HCT116 (cell line): Measurements from ENCODE around the gene KRTCAP2. TPM values are rescaled to one million over a fixed set of nuclear protein-coding genes. Genes with fewer than 3 reads are reported as not detected.

Experiments used
- ATAC-seq: fragments of 200-7000 bp; cut with Tn5 transposase; 2 replicates; pipeline ENCODE4 v1.9.1; 2020; ENCODE audit warnings: mild to moderate bottlenecking, moderate library complexity
- BruUV-seq: library from RNA; stranded (reverse); fragments of 400-500 nt; replicated peaks from 2 replicates; lab custom pipeline; 2021; lab: Mats Ljungman, UMichigan
- CTCF ChIA-PET: fragments of 300-600 bp; sonication (Branson Sonifier 250); formaldehyde crosslinking; loops from one replicate; lab custom pipeline; 2021; ENCODE audit warnings: antibody characterized with exemption; lab: Charles Lee
- POLR2A ChIA-PET: fragments of 300-600, 350-600 bp; sonication (Branson Sonifier 250); formaldehyde crosslinking; loops from one replicate; lab custom pipeline; 2021; ENCODE audit warnings: antibody characterized with exemption; lab: Charles Lee
- RAD21 ChIA-PET, 2 experiments: fragments of 300-600 bp; sonication (Branson Sonifier 250); formaldehyde crosslinking; loops; one replicate each; lab custom pipeline; 2023; ENCODE audit warnings: low total read pairs in 2 of 2; ENCODE audit not compliant: uncharacterized antibody in 2 of 2, unreplicated experiment in 2 of 2, low non-redundant PET in 1 of 2; lab: Charles Lee
- DNase-seq: peaks from one replicate; pipeline ENCODE4 v3.0.0-alpha.2; 2010; ENCODE audit warnings: low read depth, low spot score
- H2AFZ ChIP-seq: fragments of 200-600 bp; shearing (Covaris generic), sonication (generic); 2 replicates; pipeline ENCODE4 v1.6.1; 2017; ENCODE audit warnings: low read depth, mixed run types, mixed read lengths, antibody characterized with exemption, low read length; ENCODE audit not compliant: poor library complexity, severe bottlenecking
- H3K27ac ChIP-seq: 2 replicates; pipeline ENCODE4 v1.5.1; 2012; ENCODE audit warnings: low read depth, low read length
- H3K27me3 ChIP-seq: fragments of 200-600 bp; sonication (generic); 2 replicates; pipeline ENCODE4 v1.6.1; 2016; ENCODE audit warnings: mixed run types, low read length, mixed read lengths; ENCODE audit not compliant: insufficient read depth
- H3K36me3 ChIP-seq, 2 experiments: fragments of 200-500 bp in 1 of 2; fragments of 200-600 bp in 1 of 2; sonication (Bioruptor generic) in 1 of 2; sonication (generic) in 1 of 2; 2 replicates each; pipeline versions ENCODE4 v1.5.1 to v1.6.1; 2014 to 2016; ENCODE audit warnings: low read length in 2 of 2, inconsistent platforms in 1 of 2, mixed read lengths in 1 of 2, mixed run types in 1 of 2; ENCODE audit not compliant: insufficient read depth in 2 of 2, control insufficient read depth in 1 of 2
- H3K4me1 ChIP-seq, 2 experiments: fragments of 200-600 bp in 1 of 2; sonication (generic) in 1 of 2; 2 replicates each; pipeline versions ENCODE4 v1.5.1 to v1.6.1; 2012 to 2017; ENCODE audit warnings: low read length in 2 of 2, inconsistent platforms in 1 of 2, mild to moderate bottlenecking in 1 of 2, mixed read lengths in 1 of 2, mixed run types in 1 of 2, moderate library complexity in 1 of 2; ENCODE audit not compliant: insufficient read depth in 2 of 2, control insufficient read depth in 1 of 2
- H3K4me2 ChIP-seq: fragments of 200-600 bp; sonication (generic); 2 replicates; pipeline ENCODE4 v1.6.1; 2017; ENCODE audit warnings: mixed run types, low read length, mixed read lengths
- H3K4me3 ChIP-seq, 2 experiments: fragments of 200-600 bp in 1 of 2; sonication (generic) in 1 of 2; replicated peaks in 1 of 2; 2 replicates each; pipeline ENCODE4 v1.5.1; 2011 to 2016; ENCODE audit warnings: low read length in 2 of 2, control low read depth in 1 of 2, low read depth in 1 of 2, mild to moderate bottlenecking in 1 of 2, mixed read lengths in 1 of 2, mixed run types in 1 of 2
- H3K79me2 ChIP-seq: fragments of 200-600 bp; sonication (generic); 2 replicates; pipeline ENCODE4 v1.6.1; 2017; ENCODE audit warnings: mild to moderate bottlenecking, mixed run types, low read length, moderate library complexity, mixed read lengths; ENCODE audit not compliant: insufficient read depth
- H3K9ac ChIP-seq: fragments of 200-600 bp; sonication (generic); 2 replicates; pipeline ENCODE4 v1.6.1; 2016; ENCODE audit warnings: low read length, mixed read lengths
- H3K9me2 ChIP-seq: fragments of 200-600 bp; sonication (generic), shearing (Covaris generic); 2 replicates; pipeline ENCODE4 v1.6.1; 2017; ENCODE audit warnings: mixed run types, mild to moderate bottlenecking, moderate library complexity; ENCODE audit not compliant: insufficient read depth
- H3K9me3 ChIP-seq, 2 experiments: fragments of 200-500 bp in 1 of 2; fragments of 200-600 bp in 1 of 2; sonication (Bioruptor generic) in 1 of 2; sonication (generic) in 1 of 2; 2 replicates each; pipeline ENCODE4 v1.6.1; 2014 to 2017; ENCODE audit warnings: low read length in 2 of 2, mixed read lengths in 2 of 2, inconsistent platforms in 1 of 2, low read depth in 1 of 2, mild to moderate bottlenecking in 1 of 2, mixed run types in 1 of 2, moderate library complexity in 1 of 2; ENCODE audit not compliant: control insufficient read depth in 1 of 2, insufficient read depth in 1 of 2
- H4K20me1 ChIP-seq: fragments of 200-600 bp; sonication (generic), shearing (Covaris generic); 2 replicates; pipeline ENCODE4 v1.6.1; 2017; ENCODE audit warnings: mixed run types, mild to moderate bottlenecking, moderate library complexity; ENCODE audit not compliant: insufficient read depth
- CEBPB ChIP-seq: IDR thresholded peaks from 2 replicates; pipeline ENCODE4 v1.6.1; 2012; ENCODE audit warnings: low read depth
- CTCF ChIP-seq, 3 experiments: fragments of 200-600 bp in 1 of 3; sonication (generic) in 1 of 3; IDR thresholded peaks in 2 of 3; conservative IDR thresholded peaks in 1 of 3; 2 replicates each; pipeline ENCODE4 v1.5.1; 2012 to 2017; ENCODE audit warnings: low read depth in 2 of 3, low read length in 2 of 3, antibody characterized with exemption in 1 of 3, borderline replicate concordance in 1 of 3, control low read depth in 1 of 3, mild to moderate bottlenecking in 1 of 3, mixed read lengths in 1 of 3, mixed run types in 1 of 3, moderate library complexity in 1 of 3; ENCODE audit not compliant: insufficient read depth in 1 of 3
- EGR1 ChIP-seq: IDR thresholded peaks from 2 replicates; pipeline ENCODE4 v1.6.1; 2012; ENCODE audit warnings: low read depth
- JUND ChIP-seq: IDR thresholded peaks from 2 replicates; pipeline ENCODE4 v1.6.1; 2012
- POLR2AphosphoS5 ChIP-seq: IDR thresholded peaks from 2 replicates; pipeline ENCODE4 v1.6.1; 2011; ENCODE audit warnings: mild to moderate bottlenecking, low read depth, low read length, moderate library complexity
- REST ChIP-seq: IDR thresholded peaks from 2 replicates; pipeline ENCODE4 v1.6.1; 2012; ENCODE audit warnings: low read depth
- SIN3A ChIP-seq: IDR thresholded peaks from 2 replicates; pipeline ENCODE4 v1.6.1; 2012; ENCODE audit warnings: low read depth
- SP1 ChIP-seq: IDR thresholded peaks from 2 replicates; pipeline ENCODE4 v1.6.1; 2012; ENCODE audit warnings: low read depth
- SRF ChIP-seq: IDR thresholded peaks from 2 replicates; pipeline ENCODE4 v1.6.1; 2012; ENCODE audit warnings: low read depth
- TCF7L2 ChIP-seq: IDR thresholded peaks from 2 replicates; pipeline ENCODE4 v1.7.0; 2011; ENCODE audit warnings: borderline replicate concordance, inconsistent platforms; ENCODE audit not compliant: insufficient read depth, insufficient read length; ENCODE audit errors: extremely low read depth
- YY1 ChIP-seq: IDR thresholded peaks from 2 replicates; pipeline ENCODE4 v1.6.1; 2011; ENCODE audit warnings: low read length, low read depth, moderate library complexity, mild to moderate bottlenecking; ENCODE audit not compliant: insufficient replicate concordance; ENCODE audit errors: extremely low read depth
- ZFX ChIP-seq: fragments of 450-650 bp; IDR thresholded peaks from 2 replicates; pipeline ENCODE4 v1.6.1; 2017
- ZNF274 ChIP-seq: fragments of 200-500 bp; sonication (Bioruptor generic); IDR thresholded peaks from 2 replicates; pipeline ENCODE4 v1.6.1; 2014; ENCODE audit warnings: mild to moderate bottlenecking, low read depth, low read length, inconsistent platforms
- intact Hi-C: fragments of 100-400 bp; cut with micrococcal nuclease; formaldehyde crosslinking; loops from 2 replicates; pipeline ENCODE4 v1.10.0; 2022
- total RNA-seq: library from RNA; stranded (reverse); gene quantifications from one replicate; pipeline ENCODE4 v1.2.1, GENCODE V29; 2021; ENCODE audit not compliant: unreplicated experiment
- TF ChIP-seq, protein P1 (sequence below): IDR thresholded peaks from 2 replicates; pipeline ENCODE4 v1.6.1; 2012

KRTCAP2 gene
- total RNA-seq, 1 experiment from 2014 or later, result 143 TPM

DNA sequence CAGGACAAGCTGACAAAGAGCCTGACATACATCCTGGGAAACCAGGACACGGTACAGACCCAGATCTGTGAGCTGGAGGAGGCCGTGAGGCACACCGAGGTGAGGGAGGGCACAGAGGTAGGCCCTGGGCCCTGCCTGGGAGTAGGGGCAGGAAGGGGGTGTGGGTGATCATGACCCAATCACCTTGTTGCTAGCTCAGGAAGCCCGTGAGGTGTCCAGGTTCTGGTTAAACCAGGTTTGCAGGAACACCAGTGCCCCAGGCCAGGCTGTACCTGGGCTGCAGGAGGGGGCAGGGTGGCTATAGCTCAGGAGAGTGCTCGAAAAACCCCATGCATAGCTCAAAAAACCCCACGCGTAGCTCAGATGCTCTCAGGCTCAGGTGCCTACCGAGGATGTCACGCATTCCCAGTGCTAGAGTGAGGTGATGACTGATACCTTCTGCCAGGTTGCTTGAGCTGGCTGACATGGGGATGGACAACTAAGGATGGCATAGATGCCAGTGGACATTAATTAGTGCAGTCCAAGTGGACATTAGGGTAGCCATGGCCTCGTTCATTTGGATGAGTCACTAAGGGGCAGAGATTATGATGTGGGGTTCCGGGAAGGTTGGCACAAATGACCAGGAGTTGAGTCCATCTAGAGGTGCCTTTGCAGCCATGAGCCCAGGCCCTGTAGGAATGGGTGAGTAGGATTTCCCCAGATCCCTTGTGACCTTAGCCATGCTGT is 4.3 kb upstream of the KRTCAP2 start (continued):
- no peak for TF ChIP-seq SRF
- TF ChIP-seq, protein P1, sequence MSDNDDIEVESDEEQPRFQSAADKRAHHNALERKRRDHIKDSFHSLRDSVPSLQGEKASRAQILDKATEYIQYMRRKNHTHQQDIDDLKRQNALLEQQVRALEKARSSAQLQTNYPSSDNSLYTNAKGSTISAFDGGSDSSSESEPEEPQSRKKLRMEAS, result no peak
- TF ChIP-seq, all 23 proteins: peak for 0

GRCh38 chr1:155176544-155177071 is 3.5 kb upstream of the KRTCAP2 start:
- peak; percentile 56 for ATAC-seq
- Histone ChIP-seq H3K9me3 (no peaks in the 10 kb centered on the region), H3K4me1 (peaks cover 7 to 42% of the 10 kb centered on the region in 2 experiments; a peak in 3 of 4 replicates), H3K4me2 (no peak overlapping the region), H3K27me3 (no peaks in the 10 kb centered on the region), H4K20me1 (no peaks in the 10 kb centered on the region), H3K27ac (no peak overlapping the region; the same call in 1 of the 2 replicates), H3K36me3 (no peaks in the 10 kb centered on the region; a peak in 1 of 4 replicates), H2AFZ (no peak overlapping the region), H3K9me2 (no peaks in the 10 kb centered on the region), H3K4me3 (no peak overlapping the region), H3K79me2 (peaks cover 15% of the 10 kb centered on the region), H3K9ac (no peak overlapping the region)
- ChIA-PET RAD21 (interaction anchor here in 1 of 2 experiments (0.5 to 1.1 kb wide), 2 partner anchors 16 to 17 kb away, joined by 3 read pairs; no protein-coding TSS in a partner anchor), POLR2A (interaction anchor here (1.0 to 2.5 kb wide), 3 partner anchors 17 to 65 kb away, joined by 3 to 15 read pairs (median 4); a partner anchor contains a TSS), CTCF (interaction anchor here (1.0 to 4.6 kb wide), 7 partner anchors 10 to 148 kb away, joined by 3 to 71 read pairs (median 5); no protein-coding TSS in a partner anchor)
- peak; percentile 50 for DNase-seq
- no peak for TF ChIP-seq SP1
- TF ChIP-seq EGR1, result no peak
- no peak for TF ChIP-seq ZNF274
- peak in 2 of 3 experiments; percentile 93 to 94; a peak in 4 of 6 replicates for TF ChIP-seq CTCF (IDR thresholded peaks at IDR 0.05 in 2 of 3, conservative IDR thresholded peaks at IDR 0.05 in 1 of 3; ENCODE audit: borderline replicate concordance in 1 of 3, insufficient read depth in 1 of 3, low read depth in 2 of 3, low read length in 2 of 3)
- no peak for TF ChIP-seq SIN3A
- no peak for TF ChIP-seq JUND
- no peak for TF ChIP-seq YY1
- peak; percentile 58 for TF ChIP-seq TCF7L2
- no peak for TF ChIP-seq CEBPB
- TF ChIP-seq REST, result no peak
- TF ChIP-seq ZFX, result no peak
- no peak for TF ChIP-seq POLR2AphosphoS5
- no TSS peak for BruUV-seq
- intact Hi-C loops, result loop anchor here (2.0 to 10.0 kb wide), 2 partner anchors 148 to 416 kb away; partner anchors contain the start of gene RUSC1
